Activated naive CD8-positive, alpha-beta T cell treated with anti-CD3 and anti-CD28 coated beads for 36 hours (primary cell): ENCODE measurements around the gene LRBA. TPM values are rescaled to one million over a fixed set of nuclear protein-coding genes. Genes with fewer than 3 reads are reported as not detected.
"Not testable (repeated sequence)": the region's sequence is repeated elsewhere in the genome, so short reads cannot be mapped to it uniquely, and the experiment has no call there.

Experiments used
- DNase-seq: peaks from one replicate; pipeline ENCODE4 v3.0.0; 2021
- H3K27ac Mint-ChIP-seq: one replicate; pipeline ENCODE4 v1.8.0; 2022; ENCODE audit warnings: mild to moderate bottlenecking, moderate library complexity, mixed read lengths
- H3K27me3 Mint-ChIP-seq: one replicate; pipeline ENCODE4 v1.8.0; 2022; ENCODE audit warnings: mild to moderate bottlenecking, mixed read lengths
- H3K36me3 Mint-ChIP-seq: one replicate; pipeline ENCODE4 v1.8.0; 2021; ENCODE audit warnings: mild to moderate bottlenecking, mixed read lengths
- H3K4me1 Mint-ChIP-seq: one replicate; pipeline ENCODE4 v1.8.0; 2021; ENCODE audit warnings: mixed read lengths
- H3K4me3 Mint-ChIP-seq: one replicate; pipeline ENCODE4 v1.8.0; 2022; ENCODE audit warnings: mild to moderate bottlenecking, moderate library complexity, mixed read lengths
- H3K9me3 Mint-ChIP-seq: one replicate; pipeline ENCODE4 v1.8.0; 2022; ENCODE audit warnings: mixed read lengths
- total RNA-seq, 2 experiments: library from RNA; stranded (reverse); gene quantifications; one replicate each; pipeline ENCODE4 v1.2.3, GENCODE V29; 2021

The LRBA gene
- total RNA-seq, 2 experiments from 2014 or later, result 52.5 to 61.2 TPM

DNA sequence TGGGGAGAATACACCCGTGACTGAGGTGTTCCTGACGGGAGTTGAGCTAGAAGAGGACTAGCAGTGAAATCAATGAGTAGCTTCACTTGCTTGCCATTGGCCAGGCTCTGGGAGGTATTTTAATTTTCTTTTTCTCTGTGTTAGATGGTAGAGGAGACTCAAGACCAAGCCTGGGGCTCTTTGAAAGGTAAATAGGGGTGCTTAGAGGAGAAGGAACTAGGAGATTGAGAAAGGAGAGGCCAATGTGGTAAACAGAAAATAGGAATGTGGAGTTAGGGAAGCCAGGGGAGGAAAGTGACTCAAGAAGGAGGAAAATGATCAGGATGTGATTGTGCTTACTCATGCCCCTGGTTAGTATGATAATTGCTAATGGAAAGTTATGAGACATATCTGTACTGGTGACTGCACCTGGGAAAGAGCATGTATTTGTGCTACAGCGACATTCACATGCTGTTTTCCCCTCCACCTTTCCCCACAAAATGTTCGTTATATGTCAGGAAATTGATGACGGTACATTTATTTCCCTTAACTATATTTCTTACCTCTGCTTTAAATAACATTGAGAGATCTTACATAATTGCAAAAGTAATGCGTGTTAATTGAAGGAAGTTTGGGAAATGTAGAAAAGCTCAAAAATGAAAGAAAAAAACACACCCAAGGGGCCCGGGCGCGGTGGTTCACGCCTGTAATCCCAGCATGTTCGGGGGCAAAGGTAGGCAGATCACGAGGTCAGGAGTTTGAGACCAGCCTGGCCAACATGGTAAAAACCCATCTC is 16.9 kb upstream of the LRBA start:
- Mint-ChIP-seq H3K27me3 (peaks cover 6% of the 10 kb centered on the region), H3K36me3 (peaks cover 7% of the 10 kb centered on the region), H3K4me3 (peak overlapping the region; percentile 64), H3K4me1 (peaks cover 28% of the 10 kb centered on the region), H3K27ac (peak overlapping the region; percentile 95), H3K9me3 (peaks cover 4% of the 10 kb centered on the region)
- DNase-seq, result peak; percentile 23

- peaks cover 7% of the 10 kb centered on the region for H3K36me3 Mint-ChIP-seq
Observed at GRCh38 chr4:151029537-151029936, 14.5 kb upstream of the LRBA start.

DNA sequence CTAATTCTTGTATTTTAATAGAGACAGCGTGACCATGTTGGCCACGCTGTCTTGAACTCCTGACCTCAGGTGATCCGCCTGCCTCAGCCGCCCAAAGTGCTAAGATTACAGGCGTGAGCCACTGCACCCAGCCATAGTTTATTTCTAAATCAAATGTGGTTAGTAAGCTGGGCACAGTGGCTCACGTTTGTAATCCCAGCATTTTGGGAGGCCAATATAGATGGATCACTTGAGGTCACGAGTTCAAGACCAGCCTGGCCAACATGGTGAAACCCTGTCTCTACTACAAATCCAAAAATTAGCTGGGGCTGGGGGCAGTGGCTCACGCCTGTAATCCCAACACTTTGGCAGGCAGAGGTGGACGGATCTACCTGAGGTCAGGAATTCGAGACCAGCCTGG is 13.9 kb upstream of the LRBA start:
- not testable (repeated sequence) for DNase-seq, H3K4me3 Mint-ChIP-seq

More at GRCh38 chr4:151029537-151029936, 14.5 kb upstream of the LRBA start:
- H3K4me1 Mint-ChIP-seq, result peaks cover 21% of the 10 kb centered on the region
- H3K27me3 Mint-ChIP-seq, result no peaks in the 10 kb centered on the region
- no peak overlapping the region for H3K4me3 Mint-ChIP-seq
- peak; percentile 49 for DNase-seq
- H3K27ac Mint-ChIP-seq, result peak overlapping the region; percentile 95
- peaks cover 4% of the 10 kb centered on the region for H3K9me3 Mint-ChIP-seq

DNA sequence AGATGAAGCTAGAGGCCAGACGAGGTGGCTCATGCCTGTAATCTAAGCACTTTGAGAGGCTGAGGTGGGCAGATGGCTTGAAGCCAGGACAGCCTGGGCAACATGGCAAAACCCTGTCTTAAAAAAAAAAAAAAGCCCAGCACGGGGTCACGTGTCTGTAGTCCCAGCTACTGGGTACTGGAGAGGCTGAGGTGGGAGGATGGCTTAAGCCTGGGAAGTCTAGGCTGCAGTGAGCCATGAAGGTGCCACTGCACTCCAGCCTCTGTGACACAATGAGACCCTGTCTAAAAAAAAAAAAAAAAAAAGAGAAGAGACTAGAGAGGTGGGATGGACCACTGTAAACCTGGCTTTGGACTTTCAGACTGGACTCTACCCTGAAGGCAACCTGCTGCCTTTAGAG is 10.7 kb upstream of the LRBA start:
- H3K27ac Mint-ChIP-seq, result no peak overlapping the region

More for the DNA sequence above, 13.9 kb upstream of the LRBA start:
- not testable (repeated sequence) for H3K9me3 Mint-ChIP-seq, H3K27me3 Mint-ChIP-seq, H3K36me3 Mint-ChIP-seq
- Mint-ChIP-seq H3K27ac (peak overlapping the region; percentile 48), H3K4me1 (peaks cover 21% of the 10 kb centered on the region)

DNA sequence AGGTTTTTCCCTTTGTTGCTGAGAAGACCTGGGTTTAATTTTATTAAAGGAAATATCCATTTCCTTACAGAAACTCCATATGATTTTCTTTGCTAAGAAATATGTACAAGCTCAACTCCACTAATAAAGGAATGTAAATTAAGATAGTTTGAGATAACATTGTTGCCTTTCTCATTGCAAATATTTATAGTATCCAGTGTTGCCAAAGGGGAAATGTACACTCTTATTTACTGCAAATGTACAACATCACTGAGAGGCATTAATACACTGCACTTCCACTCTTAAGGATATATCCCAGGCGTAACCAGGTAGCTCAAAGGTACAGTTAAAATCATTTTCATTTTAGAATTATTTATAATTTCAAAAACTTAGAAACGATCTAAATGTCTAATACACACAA is 7.5 kb upstream of the LRBA start:
- H3K4me1 Mint-ChIP-seq, result peaks cover 11% of the 10 kb centered on the region
- H3K4me3 Mint-ChIP-seq, result no peak overlapping the region
- H3K36me3 Mint-ChIP-seq, result no peaks in the 10 kb centered on the region
- H3K9me3 Mint-ChIP-seq, result no peaks in the 10 kb centered on the region
- no peak for DNase-seq
- no peak overlapping the region for H3K27ac Mint-ChIP-seq
- peaks cover 17% of the 10 kb centered on the region for H3K27me3 Mint-ChIP-seq

More for the DNA sequence above, 10.7 kb upstream of the LRBA start:
- Mint-ChIP-seq H3K27me3 (peaks cover 15% of the 10 kb centered on the region), H3K4me3 (no peak overlapping the region), H3K36me3 (peaks cover 6% of the 10 kb centered on the region), H3K4me1 (peaks cover 13% of the 10 kb centered on the region), H3K9me3 (peaks cover 3% of the 10 kb centered on the region)
- DNase-seq, result no peak

- peaks cover 17% of the 10 kb centered on the region for H3K27me3 Mint-ChIP-seq
- H3K36me3 Mint-ChIP-seq, result no peaks in the 10 kb centered on the region
- peaks cover 13% of the 10 kb centered on the region for H3K4me1 Mint-ChIP-seq
- no peak overlapping the region for H3K4me3 Mint-ChIP-seq
- H3K9me3 Mint-ChIP-seq, result no peaks in the 10 kb centered on the region
- no peak overlapping the region for H3K27ac Mint-ChIP-seq
- DNase-seq, result no peak
Observed at GRCh38 chr4:151021637-151022334, 6.7 kb upstream of the LRBA start.

DNA sequence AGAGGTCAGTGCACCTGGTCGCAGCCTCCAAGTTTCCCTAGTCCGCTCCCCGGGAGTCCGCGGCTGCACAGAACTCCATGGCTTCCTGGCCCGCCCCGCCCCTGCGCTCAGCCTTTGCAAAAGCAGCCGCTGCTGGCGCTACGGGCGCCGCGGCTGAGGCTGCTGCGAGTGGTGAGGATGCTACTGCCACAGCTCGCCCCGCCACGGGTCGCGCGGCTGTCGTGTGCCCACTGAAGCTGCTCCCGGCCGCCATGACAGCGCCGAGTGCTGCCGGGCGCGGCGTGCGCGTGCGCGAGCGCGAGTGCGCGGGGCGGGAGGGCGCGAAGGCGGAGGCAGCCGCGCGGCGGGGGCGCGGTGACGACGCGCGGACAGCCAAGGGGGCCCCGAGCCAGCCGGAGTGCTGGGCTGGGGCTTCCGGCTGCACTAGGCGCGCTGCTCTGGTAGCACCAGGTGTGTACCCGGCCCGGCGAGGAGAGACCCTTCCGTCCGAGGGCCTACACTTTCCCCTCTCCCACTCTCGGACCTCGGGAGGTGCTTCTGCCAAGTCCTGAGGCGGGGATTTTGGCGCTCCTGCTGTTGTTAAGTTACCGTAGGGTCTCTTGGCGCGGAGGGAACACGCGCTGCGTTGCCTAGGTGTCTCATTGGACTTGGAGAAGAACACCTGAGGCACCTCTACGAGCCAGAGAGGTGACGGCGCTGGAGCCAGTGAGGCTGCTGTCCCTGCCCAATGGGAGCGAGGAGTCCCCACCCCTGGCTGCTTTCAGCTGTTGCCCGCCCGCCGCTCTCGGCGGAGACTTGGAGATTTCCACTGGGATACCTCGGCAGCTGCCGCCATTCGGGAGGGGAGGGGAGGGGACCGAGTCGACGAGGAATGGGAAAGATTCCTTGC is 619 bp upstream of the LRBA start:
- Mint-ChIP-seq H3K27ac (peak overlapping the region; percentile 99), H3K9me3 (no peaks in the 10 kb centered on the region), H3K4me1 (peaks cover 23% of the 10 kb centered on the region), H3K27me3 (peaks cover 3% of the 10 kb centered on the region), H3K4me3 (peak overlapping the region; percentile 100), H3K36me3 (peaks cover 24% of the 10 kb centered on the region)
- peak; percentile 93 for DNase-seq

- Mint-ChIP-seq H3K4me1 (peaks cover 19% of the 10 kb centered on the region), H3K27me3 (no peaks in the 10 kb centered on the region), H3K36me3 (peaks cover 30% of the 10 kb centered on the region), H3K4me3 (peak overlapping the region; percentile 100), H3K27ac (peak overlapping the region; percentile 99), H3K9me3 (no peaks in the 10 kb centered on the region)
- no peak for DNase-seq
Observed at GRCh38 chr4:151013944-151014343, 1.1 kb downstream of the LRBA start.

GRCh38 chr4:151013491-151013890 is 1.6 kb downstream of the LRBA start:
- no peak for DNase-seq
- Mint-ChIP-seq H3K4me1 (peaks cover 19% of the 10 kb centered on the region), H3K9me3 (no peaks in the 10 kb centered on the region), H3K27ac (peak overlapping the region; percentile 99), H3K36me3 (peaks cover 30% of the 10 kb centered on the region), H3K4me3 (peak overlapping the region; percentile 100), H3K27me3 (no peaks in the 10 kb centered on the region)

GRCh38 chr4:151012820-151013219 is 2.3 kb downstream of the LRBA start:
- peak overlapping the region; percentile 28 for H3K27ac Mint-ChIP-seq
- peaks cover 19% of the 10 kb centered on the region for H3K4me1 Mint-ChIP-seq
- H3K9me3 Mint-ChIP-seq, result no peaks in the 10 kb centered on the region
- H3K4me3 Mint-ChIP-seq, result peak overlapping the region; percentile 100
- peaks cover 33% of the 10 kb centered on the region for H3K36me3 Mint-ChIP-seq
- DNase-seq, result peak; percentile 10
- H3K27me3 Mint-ChIP-seq, result no peaks in the 10 kb centered on the region

DNA sequence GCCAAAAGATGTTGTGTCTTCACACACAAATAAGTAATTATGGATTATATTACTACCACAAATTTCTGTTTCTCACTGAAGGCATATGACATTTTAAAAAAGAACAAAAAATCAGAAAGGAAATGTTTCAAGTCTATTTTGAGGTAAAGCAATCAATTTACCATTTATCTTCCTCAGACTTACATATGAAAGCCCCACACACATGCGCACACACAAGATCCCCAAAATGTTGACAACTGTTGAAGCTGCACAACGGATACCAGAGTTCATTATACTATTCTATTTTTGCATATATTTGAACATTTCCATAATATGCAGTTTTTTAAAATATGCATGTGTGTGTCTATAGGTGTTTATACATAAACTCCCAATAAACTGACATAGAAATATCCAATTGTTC is 2.7 kb downstream of the LRBA start:
- no peaks in the 10 kb centered on the region for H3K27me3 Mint-ChIP-seq
- DNase-seq, result no peak
- H3K27ac Mint-ChIP-seq, result peak overlapping the region; percentile 25
- H3K9me3 Mint-ChIP-seq, result no peaks in the 10 kb centered on the region
- peaks cover 21% of the 10 kb centered on the region for H3K4me1 Mint-ChIP-seq
- H3K36me3 Mint-ChIP-seq, result peaks cover 36% of the 10 kb centered on the region
- H3K4me3 Mint-ChIP-seq, result peak overlapping the region; percentile 100

GRCh38 chr4:151004222-151004621 is 10.9 kb downstream of the LRBA start:
- Mint-ChIP-seq H3K27ac (peak overlapping the region; percentile 7), H3K9me3 (no peaks in the 10 kb centered on the region), H3K4me1 (peaks cover 48% of the 10 kb centered on the region), H3K36me3 (peaks cover 48% of the 10 kb centered on the region), H3K27me3 (no peaks in the 10 kb centered on the region), H3K4me3 (no peak overlapping the region)
- DNase-seq, result no peak

GRCh38 chr4:151000747-151001429 is 14.2 kb downstream of the LRBA start:
- Mint-ChIP-seq H3K4me1 (peaks cover 60% of the 10 kb centered on the region), H3K9me3 (no peaks in the 10 kb centered on the region), H3K4me3 (no peak overlapping the region)

GRCh38 chr4:150999086-150999485 is 16.0 kb downstream of the LRBA start:
- Mint-ChIP-seq H3K36me3 (peaks cover 41% of the 10 kb centered on the region), H3K9me3 (peaks cover 3% of the 10 kb centered on the region), H3K27me3 (no peaks in the 10 kb centered on the region), H3K27ac (no peak overlapping the region), H3K4me1 (peaks cover 57% of the 10 kb centered on the region), H3K4me3 (no peak overlapping the region)
- no peak for DNase-seq

More at GRCh38 chr4:151000747-151001429, 14.2 kb downstream of the LRBA start:
- DNase-seq, result no peak
- no peaks in the 10 kb centered on the region for H3K27me3 Mint-ChIP-seq
- peaks cover 47% of the 10 kb centered on the region for H3K36me3 Mint-ChIP-seq
- no peak overlapping the region for H3K27ac Mint-ChIP-seq
